Parathyroid adenoma (tissue), 2 donors: ENCODE measurements around the gene GIMAP8.

Experiments
- H2AFZ ChIP-seq: fragments of 300-600 bp; sonication (generic); one replicate; pipeline ENCODE4 v1.7.0; 2017; ENCODE audit warnings: antibody characterized with exemption, mild to moderate bottlenecking
- H3K27ac ChIP-seq: fragments of 300-600 bp; sonication (generic); one replicate; pipeline ENCODE4 v1.7.0; 2017
- H3K27me3 ChIP-seq: fragments of 300-600 bp; sonication (generic); one replicate; pipeline ENCODE4 v1.7.0; 2017; ENCODE audit warnings: low read length; ENCODE audit not compliant: control insufficient read depth, insufficient read depth
- H3K36me3 ChIP-seq: fragments of 300-600 bp; sonication (generic); one replicate; pipeline ENCODE4 v1.7.0; 2017; ENCODE audit warnings: low read length; ENCODE audit not compliant: control insufficient read depth, insufficient read depth
- H3K4me1 ChIP-seq: fragments of 300-600 bp; sonication (generic); one replicate; pipeline ENCODE4 v1.7.0; 2017; ENCODE audit warnings: control low read depth
- H3K4me2 ChIP-seq: fragments of 300-600 bp; sonication (generic); one replicate; pipeline ENCODE4 v1.7.0; 2017; ENCODE audit warnings: low read length
- H3K4me3 ChIP-seq: fragments of 300-600 bp; sonication (generic); one replicate; pipeline ENCODE4 v1.7.0; 2017; ENCODE audit warnings: low read depth, low read length
- H3K79me2 ChIP-seq: fragments of 300-600 bp; sonication (generic); one replicate; pipeline ENCODE4 v1.7.0; 2017; ENCODE audit warnings: control low read depth
- H3K9ac ChIP-seq: fragments of 300-600 bp; sonication (generic); one replicate; pipeline ENCODE4 v1.7.0; 2017; ENCODE audit warnings: mild to moderate bottlenecking
- H3K9me3 ChIP-seq: fragments of 300-600 bp; sonication (generic); one replicate; pipeline ENCODE4 v1.7.0; 2017; ENCODE audit warnings: low read length; ENCODE audit not compliant: control insufficient read depth
- CTCF ChIP-seq: fragments of 300-600 bp; sonication (generic); IDR thresholded peaks from one replicate; pipeline ENCODE4 v1.7.0; 2017; ENCODE audit warnings: antibody characterized with exemption, mild to moderate bottlenecking
- donor health status: primary hyperparathyroidism.

The GIMAP8 gene

GRCh38 chr7:150429699-150430098, 20.7 kb upstream of the GIMAP8 start:
- no peak overlapping the region for H3K4me2 ChIP-seq
- no peaks in the 10 kb centered on the region for H3K9me3 ChIP-seq
- TF ChIP-seq CTCF: no peak
- H3K4me1 ChIP-seq: no peaks in the 10 kb centered on the region
- H3K79me2 ChIP-seq: no peaks in the 10 kb centered on the region
- H3K27ac ChIP-seq: no peak overlapping the region
- no peaks in the 10 kb centered on the region for H3K36me3 ChIP-seq
- H3K9ac ChIP-seq: no peak overlapping the region
- H3K4me3 ChIP-seq: no peak overlapping the region
- no peak overlapping the region for H2AFZ ChIP-seq
- no peaks in the 10 kb centered on the region for H3K27me3 ChIP-seq

- H3K9me3 ChIP-seq: no peaks in the 10 kb centered on the region
- H3K4me2 ChIP-seq: no peak overlapping the region
- no peak overlapping the region for H3K4me3 ChIP-seq
- no peak overlapping the region for H3K9ac ChIP-seq
- H3K4me1 ChIP-seq: no peaks in the 10 kb centered on the region
- no peak overlapping the region for H2AFZ ChIP-seq
- TF ChIP-seq CTCF: no peak
- H3K79me2 ChIP-seq: no peaks in the 10 kb centered on the region
- H3K27me3 ChIP-seq: no peaks in the 10 kb centered on the region
- no peak overlapping the region for H3K27ac ChIP-seq
- H3K36me3 ChIP-seq: no peaks in the 10 kb centered on the region
These were observed 19.9 kb upstream of the GIMAP8 start for GRCh38 chr7:150430465-150431085.

- Histone ChIP-seq H3K4me2 (no peak overlapping the region), H3K9ac (no peak overlapping the region), H3K27me3 (no peaks in the 10 kb centered on the region), H3K27ac (no peak overlapping the region), H3K4me3 (no peak overlapping the region), H3K9me3 (no peaks in the 10 kb centered on the region), H2AFZ (no peak overlapping the region), H3K36me3 (no peaks in the 10 kb centered on the region), H3K79me2 (no peaks in the 10 kb centered on the region), H3K4me1 (no peaks in the 10 kb centered on the region)
- no peak for TF ChIP-seq CTCF
These were observed 18.4 kb upstream of the GIMAP8 start for GRCh38 chr7:150431839-150432658.

GRCh38 chr7:150432915-150433892, 17.2 kb upstream of the GIMAP8 start:
- Histone ChIP-seq H3K36me3 (no peaks in the 10 kb centered on the region), H3K9ac (no peak overlapping the region), H3K4me3 (no peak overlapping the region), H3K27ac (no peak overlapping the region), H3K4me2 (no peak overlapping the region), H3K9me3 (no peaks in the 10 kb centered on the region), H2AFZ (no peak overlapping the region), H3K4me1 (no peaks in the 10 kb centered on the region), H3K79me2 (no peaks in the 10 kb centered on the region), H3K27me3 (no peaks in the 10 kb centered on the region)
- TF ChIP-seq CTCF: no peak
